Left renal cortex interstitium (tissue), 4 donors: ENCODE results near the gene HSPB2. TPM values are rescaled to one million over a fixed set of nuclear protein-coding genes. Genes with fewer than 3 reads are reported as not detected.
A peak's percentile ranks its signal among the peaks of the same experiment; 100 is the strongest.
"Not testable (repeated sequence)": the region's sequence is repeated elsewhere in the genome, so short reads cannot be mapped to it uniquely, and the experiment has no call there.

Experiments used
- DNase-seq, 4 donors: peaks; one replicate each; pipeline ENCODE4 v3.0.0-alpha.2; 2013; ENCODE audit warnings: low read depth in 4 of 4, low spot score in 2 of 4, missing footprints in 1 of 4
- polyA plus RNA-seq, 4 donors: library from polyadenylated mRNA; unstranded; fragments of 120-200 nt; gene quantifications; one replicate each; pipeline ENCODE4 v1.2.1, GENCODE V29; 2013; ENCODE audit not compliant: insufficient read length in 4 of 4

HSPB2 gene
- 1 to 10 TPM; 1.8 to 3.1 (median 2.3) TPM for polyA plus RNA-seq

DNA sequence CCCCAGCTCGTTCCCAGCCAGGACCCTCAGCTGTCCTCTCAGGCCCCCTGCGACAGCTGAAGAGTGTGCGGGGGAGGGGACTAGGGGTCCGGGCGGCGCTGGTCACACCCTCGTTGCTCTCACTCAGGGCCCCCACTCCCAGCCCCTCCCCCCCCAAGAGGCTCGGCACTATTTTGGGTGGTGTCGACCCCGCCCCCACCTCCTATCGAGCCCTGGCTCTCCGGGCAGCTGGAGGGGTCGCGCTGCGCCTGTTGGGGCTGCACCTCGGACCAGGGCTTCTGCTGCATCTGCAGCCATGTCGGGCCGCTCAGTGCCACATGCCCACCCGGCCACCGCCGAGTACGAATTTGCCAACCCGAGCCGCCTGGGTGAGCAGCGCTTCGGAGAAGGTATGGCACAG lies at the start of gene HSPB2:
HSPB2 (plus strand) TSS at position 200 of the 400 bp plus-strand sequence; CDS start at position 296, 96 bp downstream.
- DNase-seq = no peak

GRCh38 chr11:111870113-111870512 lies 42.4 kb upstream of the HSPB2 start:
- no peak for DNase-seq

DNA sequence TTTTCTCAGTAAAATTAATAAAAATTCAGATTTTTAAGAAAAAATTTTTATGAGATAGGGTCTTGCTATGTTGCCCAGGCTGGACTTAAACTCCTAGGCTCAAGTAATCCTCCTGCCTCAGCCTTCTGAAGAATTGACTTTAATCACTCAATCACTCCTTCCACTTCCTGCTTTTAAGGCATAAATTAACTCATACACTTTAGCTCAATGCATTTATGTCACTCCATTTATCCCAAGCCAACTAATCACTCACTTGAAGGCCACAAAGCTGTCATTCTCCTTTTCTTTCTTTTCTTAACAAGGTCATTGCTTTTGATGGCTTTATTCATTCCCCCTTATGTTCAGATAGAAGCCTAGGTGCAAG lies 42.0 kb upstream of the HSPB2 start:
- DNase-seq = peak in 1 of 4 donors; percentile 0

GRCh38 chr11:111870886-111871692 lies 41.4 kb upstream of the HSPB2 start, which contains the start of gene ALG9:
ALG9 (minus strand) TSS chr11:111871581; CDS start chr11:111871482, 99 bp downstream.
- peak; percentile 71 to 81 (median 78) for DNase-seq

DNA sequence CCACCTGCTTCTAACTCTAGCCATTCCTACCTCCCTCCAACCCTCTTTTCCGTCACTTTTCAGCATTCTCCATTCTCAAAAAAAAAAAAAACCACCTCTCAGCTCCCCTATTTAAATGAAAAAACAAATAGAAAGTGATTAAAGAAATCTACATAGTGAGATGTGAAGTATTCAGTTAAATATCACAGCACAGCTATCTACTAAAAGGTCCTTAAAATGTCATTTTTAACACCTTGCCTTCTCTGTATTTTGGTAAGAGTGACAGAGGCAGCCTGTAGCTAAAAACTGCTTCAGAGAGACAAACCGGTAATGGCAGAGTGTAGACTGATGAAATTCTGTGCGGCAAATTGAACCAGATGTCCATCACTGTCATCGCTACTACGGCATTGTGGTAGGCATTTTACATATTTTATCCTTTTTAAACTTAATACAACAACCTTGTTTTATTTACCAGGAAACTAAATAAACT lies 40.8 kb upstream of the HSPB2 start:
- DNase-seq = no peak

GRCh38 chr11:111878385-111878848 lies 34.1 kb upstream of the HSPB2 start:
- peak in 3 of 4 donors; percentile 19 to 52 (median 28) for DNase-seq

GRCh38 chr11:111878849-111879636 lies 33.5 kb upstream of the HSPB2 start, which contains the start of the genes CFAP68 and FDXACB1:
CFAP68 (plus strand) TSS chr11:111879541; CDS start chr11:111879561, 20 bp downstream.
FDXACB1 (minus strand) TSS chr11:111879165; CDS start chr11:111879132, 33 bp downstream.
- peak; percentile 97 to 99 (median 98) for DNase-seq

DNA sequence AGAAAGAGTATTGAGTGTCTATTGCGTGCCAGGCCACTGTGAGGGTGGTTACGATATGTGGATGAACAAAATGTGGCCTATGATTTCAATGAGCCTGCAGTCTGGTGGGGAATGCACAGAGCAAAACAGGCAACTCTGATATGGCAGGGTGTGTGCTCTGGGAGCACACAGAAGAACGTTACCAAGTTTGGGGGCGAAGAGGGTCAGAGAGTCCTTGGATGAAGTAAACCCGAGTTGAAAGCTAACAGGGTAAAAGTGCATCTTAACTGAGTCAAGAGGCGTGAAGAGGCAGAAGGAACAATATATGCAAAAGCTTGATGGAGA lies 32.9 kb upstream of the HSPB2 start:
- no peak for DNase-seq

- DNase-seq = no peak
Observed at GRCh38 chr11:111882202-111882601, 30.3 kb upstream of the HSPB2 start.

DNA sequence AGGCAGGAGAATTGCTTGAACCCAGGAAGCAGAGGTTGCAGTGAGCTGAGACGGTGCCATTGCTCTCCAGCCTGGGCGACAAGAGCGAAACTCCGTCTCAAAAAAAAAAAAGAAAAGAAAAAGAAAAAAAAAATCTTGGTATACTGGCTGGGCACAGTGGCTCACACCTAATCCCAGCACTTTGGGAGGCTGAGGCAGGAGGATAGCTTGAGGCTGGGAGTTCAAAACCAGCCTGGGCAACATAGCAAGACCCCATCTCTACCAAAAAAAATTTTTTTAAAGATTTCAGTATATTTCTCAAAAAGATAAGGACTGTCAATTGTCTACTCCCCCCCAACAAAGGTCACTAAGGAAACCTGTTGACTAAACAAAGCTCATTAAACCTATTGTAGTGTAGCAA lies 27.5 kb upstream of the HSPB2 start:
- not testable (repeated sequence) for DNase-seq

GRCh38 chr11:111886032-111886431 lies 26.5 kb upstream of the HSPB2 start:
- no peak for DNase-seq

- no peak for DNase-seq
Observed at GRCh38 chr11:111886844-111887243, 25.7 kb upstream of the HSPB2 start.

- DNase-seq = no peak
Observed at GRCh38 chr11:111905411-111905810, 7.1 kb upstream of the HSPB2 start.

DNA sequence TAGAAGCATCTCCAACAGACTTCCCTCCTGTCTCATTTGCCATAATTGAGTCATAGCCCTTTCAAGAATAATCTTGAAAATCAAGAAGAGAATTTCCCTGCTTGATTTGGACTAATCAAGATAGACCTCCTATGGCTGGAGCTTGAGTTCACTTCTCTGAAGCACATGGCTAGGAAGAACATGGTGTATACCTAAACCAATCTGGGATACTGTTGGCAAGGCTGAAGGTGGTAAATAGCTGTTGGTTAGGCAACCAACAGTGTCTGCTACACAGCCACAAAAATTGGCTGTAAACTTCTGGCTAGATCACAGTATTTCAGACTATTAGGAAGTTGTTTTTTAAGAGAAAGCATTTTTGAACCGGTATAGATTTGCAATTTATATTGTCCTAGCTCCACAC lies 5.9 kb upstream of the HSPB2 start:
- no peak for DNase-seq

- no peak for DNase-seq
Observed at GRCh38 chr11:111908639-111909305, 3.8 kb upstream of the HSPB2 start.

DNA sequence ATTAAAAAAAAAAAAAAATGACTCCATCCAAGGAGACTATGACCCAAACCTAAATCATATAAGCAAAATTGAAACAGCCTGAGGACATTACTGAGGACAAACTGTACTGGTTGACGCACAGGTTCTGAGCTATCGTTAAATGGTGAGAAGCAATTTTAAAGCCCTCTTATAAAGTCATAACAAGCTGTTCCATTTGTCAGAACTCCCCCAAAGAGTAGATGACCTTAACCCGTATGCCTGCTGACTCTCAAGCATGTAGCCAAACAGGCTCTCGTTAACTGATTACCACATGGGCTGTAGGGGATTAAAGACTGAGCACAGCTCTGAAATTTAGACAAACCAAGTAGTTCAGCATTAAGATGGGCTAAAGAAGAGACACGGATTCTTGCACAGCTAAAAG lies 3.2 kb upstream of the HSPB2 start:
- no peak for DNase-seq

GRCh38 chr11:111910676-111911562 lies 1.6 kb upstream of the HSPB2 start:
- no peak for DNase-seq

GRCh38 chr11:111911563-111912401 lies 752 bp upstream of the HSPB2 start, which contains the start of gene CRYAB:
CRYAB (minus strand) TSS chr11:111911770; CDS start chr11:111911724, 46 bp downstream.
- no peak for DNase-seq
